Cardiac fibroblast (primary cell): ENCODE measurements around the gene RETSAT.

Experiments
- DNase-seq, 2 donors: peaks; one replicate each; pipeline versions ENCODE4 v3.0.0 to v3.0.0-alpha.2; 2010; ENCODE audit warnings: low read depth in 2 of 2
- H3K4me3 ChIP-seq, 2 donors: replicated peaks in 1 of 2; 1 replicate in 1 of 2; 2 replicates in 1 of 2; pipeline ENCODE4 v1.5.1; 2011; ENCODE audit warnings: low read depth in 2 of 2, low read length in 2 of 2, mild to moderate bottlenecking in 2 of 2, moderate library complexity in 1 of 2
- CTCF ChIP-seq: IDR thresholded peaks from one replicate; pipeline ENCODE4 v1.5.1; 2011; ENCODE audit warnings: low read depth, mild to moderate bottlenecking, low read length, inconsistent platforms

The RETSAT gene

GRCh38 chr2:85303780-85304531 lies 50.4 kb downstream of the RETSAT start:
- no peak for TF ChIP-seq CTCF

GRCh38 chr2:85302121-85302520 lies 52.2 kb downstream of the RETSAT start:
- no peak overlapping the region for H3K4me3 ChIP-seq
- DNase-seq, result no peak
- TF ChIP-seq CTCF, result no peak

More at GRCh38 chr2:85303780-85304531, 50.4 kb downstream of the RETSAT start:
- no peak for DNase-seq
- H3K4me3 ChIP-seq, result no peak overlapping the region
